HG02852 (cell line): ENCODE data around the gene PPP1R12B.
"Not testable (repeated sequence)": the region's sequence is repeated elsewhere in the genome, so short reads cannot be mapped to it uniquely, and the experiment has no call there.

Experiments used
- ATAC-seq: cut with Tn5 transposase; IDR thresholded peaks from one replicate; pipeline ENCODE4 v1.9.1; 2021; ENCODE audit warnings: mild to moderate bottlenecking, moderate library complexity; ENCODE audit not compliant: unreplicated experiment

Gene PPP1R12B

GRCh38 chr1:202520857-202521216 is 172.3 kb downstream of the PPP1R12B start:
- not testable (repeated sequence) for ATAC-seq

DNA sequence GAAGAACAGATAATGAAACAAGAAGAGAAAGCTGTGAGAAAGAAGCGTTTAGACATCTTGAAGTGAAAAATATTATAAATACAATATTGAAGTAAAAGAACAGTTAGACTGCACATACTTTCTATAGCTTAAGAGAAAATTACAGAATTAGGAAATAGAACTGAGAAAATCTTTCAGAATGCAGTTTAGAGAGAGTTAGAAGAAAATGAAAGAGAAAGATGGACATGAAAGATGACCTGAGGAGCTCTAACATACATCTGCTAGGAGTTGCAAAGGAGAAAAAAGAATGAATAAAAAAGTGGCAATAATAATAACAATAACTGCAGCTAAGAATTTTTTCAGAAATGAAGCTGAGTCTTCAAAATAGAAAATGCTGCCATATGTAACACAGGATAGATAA is 173.0 kb downstream of the PPP1R12B start:
- not testable (repeated sequence) for ATAC-seq

DNA sequence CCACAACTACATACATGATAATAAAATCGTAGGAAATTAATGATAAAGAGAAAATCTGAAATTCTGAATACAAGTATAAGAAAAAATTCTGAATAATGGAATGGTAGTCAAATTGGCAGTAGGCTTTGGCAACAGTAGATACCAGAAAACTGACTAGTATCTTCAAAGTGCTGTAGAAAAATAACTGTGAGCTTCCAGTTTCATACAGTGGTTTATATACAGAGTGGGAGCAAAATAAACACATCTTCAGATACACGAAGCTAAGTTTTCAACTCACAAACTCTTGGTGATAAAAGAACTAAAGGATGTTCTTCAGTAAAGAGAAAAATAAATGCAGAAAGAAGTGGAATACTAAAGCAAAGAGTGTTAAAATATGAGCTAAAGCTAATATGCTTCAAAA is 173.4 kb downstream of the PPP1R12B start:
- no peak for ATAC-seq

- not testable (repeated sequence) for ATAC-seq
Measured at GRCh38 chr1:202526056-202526455, 177.6 kb downstream of the PPP1R12B start.

GRCh38 chr1:202528096-202528722 is 179.7 kb downstream of the PPP1R12B start:
- not testable (repeated sequence) for ATAC-seq

DNA sequence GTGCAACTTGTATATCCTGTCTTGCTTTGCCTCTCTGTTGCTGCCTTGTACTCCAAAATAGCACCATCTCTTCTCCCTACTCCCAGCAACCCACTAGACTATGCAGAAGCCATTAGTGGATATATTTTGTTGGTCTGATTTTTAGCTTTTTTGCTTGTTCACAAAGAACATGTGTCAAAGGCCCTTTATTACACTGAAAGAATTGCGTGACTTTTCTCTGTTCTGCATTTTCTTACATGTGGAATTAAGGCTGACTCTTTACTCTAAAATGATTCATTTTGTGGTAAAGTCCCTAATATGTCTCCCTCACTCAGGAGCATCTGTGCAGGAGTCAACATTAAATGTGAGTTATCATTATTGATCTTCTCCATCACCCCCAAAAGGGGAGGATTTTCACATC is 182.2 kb downstream of the PPP1R12B start:
- ATAC-seq, result not testable (repeated sequence)

- no peak for ATAC-seq
Measured at GRCh38 chr1:202531472-202531811, 182.9 kb downstream of the PPP1R12B start.

GRCh38 chr1:202531812-202532616 is 183.5 kb downstream of the PPP1R12B start:
- not testable (repeated sequence) for ATAC-seq

DNA sequence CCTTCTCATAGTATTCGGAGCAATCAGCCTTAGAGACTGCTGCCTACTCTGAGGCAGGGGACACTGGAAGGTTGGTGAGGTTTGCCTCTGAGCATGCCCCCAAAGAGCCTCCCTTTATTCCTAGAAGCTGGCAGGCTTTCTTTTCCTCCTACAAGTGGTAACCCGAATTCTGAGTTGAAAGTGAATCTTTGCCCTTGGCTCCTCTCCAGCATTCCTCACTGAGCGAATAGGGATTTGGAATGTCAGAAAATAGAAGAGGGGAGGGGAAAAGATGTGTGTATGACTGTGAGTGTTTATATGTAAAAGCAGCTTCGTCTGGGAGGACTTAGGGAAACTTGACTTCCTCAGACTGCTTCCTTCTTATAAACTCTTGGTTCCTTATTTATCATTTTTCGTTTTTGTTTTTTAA is 190.7 kb downstream of the PPP1R12B start:
- not testable (repeated sequence) for ATAC-seq

DNA sequence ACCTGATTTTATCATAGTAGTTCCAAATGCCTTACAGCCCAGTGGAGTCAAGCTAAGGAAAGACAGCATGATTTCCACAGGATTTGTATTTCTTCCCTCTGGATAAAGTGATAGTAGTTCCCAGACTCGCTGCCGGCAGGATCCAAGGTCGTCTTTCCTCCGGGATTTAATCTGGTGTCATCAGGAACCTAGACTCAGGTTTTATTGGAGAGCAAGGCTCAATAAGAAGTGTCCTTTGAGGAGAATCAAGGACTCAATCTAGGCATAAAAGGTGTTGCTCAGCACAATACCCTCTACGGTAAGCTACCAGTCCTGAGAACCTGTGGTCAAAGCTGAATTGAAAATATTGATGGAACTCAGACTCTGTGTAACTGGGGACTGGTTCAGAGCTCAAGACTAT is 191.1 kb downstream of the PPP1R12B start:
- ATAC-seq, result not testable (repeated sequence)

DNA sequence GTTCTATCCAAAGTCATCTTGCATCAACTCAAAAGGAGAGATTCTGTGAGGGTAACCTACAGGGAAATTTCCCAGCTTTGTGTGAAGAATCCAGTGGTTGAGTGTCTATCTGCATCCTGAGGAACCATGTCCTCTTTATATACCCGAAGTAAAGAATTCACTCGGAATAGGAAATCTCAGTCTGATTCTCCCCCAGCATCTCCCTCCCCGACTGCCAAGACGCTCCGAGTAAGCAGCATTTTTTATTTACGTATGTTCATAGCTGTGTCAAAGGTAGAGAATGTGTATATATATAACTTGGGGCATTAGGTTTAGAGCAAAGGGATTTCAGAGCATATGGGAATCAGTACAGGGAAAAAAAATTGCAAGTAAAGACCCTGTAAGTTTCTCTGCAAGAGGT is 191.5 kb downstream of the PPP1R12B start:
- ATAC-seq, result no peak

DNA sequence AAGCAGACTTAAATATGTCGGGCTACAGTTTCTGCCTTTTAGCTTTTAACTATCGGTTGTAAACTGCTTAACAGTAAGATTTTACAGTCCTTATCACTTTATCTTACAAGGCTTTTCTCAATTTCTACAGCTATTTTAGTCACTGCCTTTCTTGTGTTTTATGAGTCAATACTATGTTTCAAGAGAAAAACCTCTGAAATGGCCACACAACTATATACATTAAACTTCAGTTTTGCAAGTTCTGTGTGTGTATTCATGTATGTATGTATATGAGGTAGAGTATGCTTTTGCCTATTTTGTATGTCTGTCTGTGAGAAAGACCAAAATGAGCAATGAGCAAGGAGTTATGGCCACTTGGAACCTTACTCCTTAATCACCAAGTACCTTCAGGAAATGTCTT is 191.9 kb downstream of the PPP1R12B start:
- ATAC-seq, result no peak

GRCh38 chr1:202540858-202541257 is 192.4 kb downstream of the PPP1R12B start:
- not testable (repeated sequence) for ATAC-seq

DNA sequence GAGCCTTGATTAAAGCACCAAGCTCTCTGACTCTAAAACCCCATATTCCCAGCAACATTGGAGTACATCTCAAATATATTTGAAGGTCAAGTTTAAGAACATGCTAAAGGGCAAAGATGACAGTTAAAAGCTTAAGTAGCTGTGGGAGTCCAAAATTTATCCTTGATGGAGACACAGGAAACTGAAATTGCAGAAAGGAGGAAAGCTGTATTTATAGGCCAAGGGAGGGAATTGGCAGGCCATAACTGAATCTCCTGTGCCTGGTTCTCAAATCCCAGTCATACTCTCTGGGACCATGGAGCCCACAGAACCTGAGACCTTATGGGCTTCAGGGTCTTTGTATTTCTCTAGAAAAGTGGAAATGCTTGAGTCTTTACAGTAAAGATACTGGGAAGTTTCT is 193.9 kb downstream of the PPP1R12B start:
- not testable (repeated sequence) for ATAC-seq

DNA sequence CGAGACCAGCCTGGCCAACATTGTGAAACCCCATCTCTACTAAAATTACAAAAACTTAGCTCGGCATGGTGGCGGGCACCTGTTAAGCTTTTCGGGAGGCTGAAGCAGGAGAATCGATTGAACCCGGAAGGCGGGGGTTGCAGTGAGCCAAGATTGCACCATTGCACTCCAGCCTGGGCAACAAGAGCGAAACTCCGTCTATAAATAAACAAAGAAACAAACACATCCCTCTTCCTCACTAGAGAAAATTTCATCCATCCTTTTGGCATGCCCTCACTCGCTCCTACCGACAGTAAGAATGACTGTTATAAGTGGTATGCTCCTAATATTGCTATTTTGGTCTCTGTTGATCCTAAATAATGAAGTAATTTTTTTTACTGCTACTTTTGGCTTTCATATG is 195.0 kb downstream of the PPP1R12B start:
- not testable (repeated sequence) for ATAC-seq

- not testable (repeated sequence) for ATAC-seq
Measured at GRCh38 chr1:202544766-202545449, 196.4 kb downstream of the PPP1R12B start.

- not testable (repeated sequence) for ATAC-seq
Measured at GRCh38 chr1:202545647-202546303, 197.3 kb downstream of the PPP1R12B start.

GRCh38 chr1:202546377-202546776 is 197.9 kb downstream of the PPP1R12B start:
- ATAC-seq, result peak; percentile 21

GRCh38 chr1:202546796-202547195 is 198.3 kb downstream of the PPP1R12B start:
- ATAC-seq, result peak; percentile 93

- ATAC-seq, result no peak
Measured at GRCh38 chr1:202547215-202547614, 198.7 kb downstream of the PPP1R12B start.

GRCh38 chr1:202550088-202550487 is 201.6 kb downstream of the PPP1R12B start:
- ATAC-seq, result not testable (repeated sequence)
